HG03442 (cell line): ENCODE measurements around the gene SPAAR.
"Not testable (repeated sequence)": the region's sequence is repeated elsewhere in the genome, so short reads cannot be mapped to it uniquely, and the experiment has no call there.

Experiments used
- ATAC-seq: cut with Tn5 transposase; IDR thresholded peaks from one replicate; pipeline ENCODE4 v1.9.1; 2021; ENCODE audit warnings: mild to moderate bottlenecking, moderate library complexity; ENCODE audit not compliant: unreplicated experiment

SPAAR gene

GRCh38 chr9:35920051-35920620 lies 10.8 kb downstream of the SPAAR start:
- no peak for ATAC-seq

GRCh38 chr9:35923598-35923926 lies 14.3 kb downstream of the SPAAR start:
- ATAC-seq, result no peak

GRCh38 chr9:35923927-35924763 lies 14.9 kb downstream of the SPAAR start:
- no peak for ATAC-seq

GRCh38 chr9:35928591-35929452 lies 19.5 kb downstream of the SPAAR start:
- no peak for ATAC-seq

GRCh38 chr9:35929453-35929718 lies 20.1 kb downstream of the SPAAR start:
- ATAC-seq, result no peak

- no peak for ATAC-seq
Observed at GRCh38 chr9:35930521-35930920, 21.2 kb downstream of the SPAAR start.

DNA sequence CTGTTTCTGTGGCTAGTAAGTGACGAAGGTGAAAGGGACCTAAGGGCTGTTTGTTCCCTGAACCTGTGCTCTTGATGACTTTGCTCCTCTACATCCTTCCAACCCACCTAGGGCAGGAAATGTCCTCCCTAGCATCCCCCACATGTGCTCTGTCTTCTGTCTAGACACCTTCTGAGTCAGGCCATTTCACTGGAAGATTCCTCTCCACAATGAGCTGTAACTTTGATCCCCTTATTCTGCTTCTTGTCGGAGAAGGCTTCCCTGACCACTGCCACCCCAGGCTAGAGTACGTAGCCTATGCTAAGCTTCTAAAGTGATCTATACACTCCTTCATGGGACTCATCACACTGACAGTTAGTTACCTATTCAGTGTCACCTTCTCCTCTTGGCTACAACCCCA lies 21.7 kb downstream of the SPAAR start:
- no peak for ATAC-seq

GRCh38 chr9:35932735-35933134 lies 23.4 kb downstream of the SPAAR start:
- no peak for ATAC-seq

DNA sequence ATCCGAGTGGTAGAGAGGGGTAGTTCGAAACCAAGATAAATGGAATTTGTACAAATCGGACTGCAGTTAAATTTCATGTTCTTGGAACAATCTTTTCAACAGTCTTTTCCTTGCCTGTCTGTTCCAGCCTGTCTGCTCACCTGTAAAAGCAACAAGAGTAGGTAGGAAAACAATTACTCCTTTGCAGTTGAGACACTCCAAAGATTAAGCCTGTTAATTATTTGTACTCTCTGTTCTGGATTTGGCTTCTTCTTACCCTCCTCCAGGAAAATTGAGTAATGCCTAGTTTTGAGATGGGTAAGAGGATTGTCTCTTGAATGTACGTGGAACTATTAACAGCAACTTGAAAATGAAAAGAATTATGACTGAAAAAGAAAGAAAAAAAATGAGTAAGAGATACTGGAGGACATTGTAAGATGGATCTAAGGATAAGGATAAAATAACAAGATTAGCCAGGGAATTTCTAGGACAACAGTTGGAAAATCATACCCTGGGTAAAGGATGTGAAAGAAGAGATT lies 24.3 kb downstream of the SPAAR start:
- ATAC-seq, result no peak

DNA sequence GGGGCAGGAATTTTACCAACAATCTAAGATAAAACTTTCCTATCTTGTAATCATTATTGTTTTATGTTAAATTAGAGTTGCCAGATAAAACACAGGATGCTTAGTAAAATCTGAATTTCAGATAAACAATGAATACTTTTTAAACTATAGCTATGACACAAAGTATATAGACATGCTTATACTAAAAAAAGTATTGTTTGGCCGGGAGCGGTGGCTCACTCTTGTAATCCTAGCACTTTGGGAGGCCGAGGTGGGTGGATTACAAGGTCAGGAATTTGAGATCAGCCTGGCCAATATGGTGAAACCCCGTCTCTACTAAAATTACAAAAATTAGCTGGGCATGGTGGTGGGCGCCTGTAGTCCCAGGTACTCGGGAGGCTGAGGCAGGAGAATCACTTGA lies 24.8 kb downstream of the SPAAR start:
- not testable (repeated sequence) for ATAC-seq

DNA sequence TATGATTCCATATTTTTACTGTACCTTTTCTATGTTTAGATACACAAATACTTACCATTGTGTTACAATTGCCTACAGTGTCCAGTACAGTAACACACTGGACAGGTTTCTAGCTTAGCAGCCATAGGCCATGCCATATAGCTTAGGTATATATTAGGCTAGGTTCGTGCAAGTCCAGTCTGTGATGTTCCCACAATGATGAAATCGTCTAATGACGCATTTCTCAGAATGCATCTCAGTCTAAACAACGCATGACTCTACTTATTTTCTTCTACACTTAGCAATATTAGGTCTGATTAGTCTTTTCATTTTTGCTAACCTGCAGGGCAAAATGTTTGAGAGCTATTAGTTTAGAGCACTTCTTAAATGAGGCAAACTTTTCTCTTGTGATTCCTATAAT lies 26.0 kb downstream of the SPAAR start:
- ATAC-seq, result no peak

DNA sequence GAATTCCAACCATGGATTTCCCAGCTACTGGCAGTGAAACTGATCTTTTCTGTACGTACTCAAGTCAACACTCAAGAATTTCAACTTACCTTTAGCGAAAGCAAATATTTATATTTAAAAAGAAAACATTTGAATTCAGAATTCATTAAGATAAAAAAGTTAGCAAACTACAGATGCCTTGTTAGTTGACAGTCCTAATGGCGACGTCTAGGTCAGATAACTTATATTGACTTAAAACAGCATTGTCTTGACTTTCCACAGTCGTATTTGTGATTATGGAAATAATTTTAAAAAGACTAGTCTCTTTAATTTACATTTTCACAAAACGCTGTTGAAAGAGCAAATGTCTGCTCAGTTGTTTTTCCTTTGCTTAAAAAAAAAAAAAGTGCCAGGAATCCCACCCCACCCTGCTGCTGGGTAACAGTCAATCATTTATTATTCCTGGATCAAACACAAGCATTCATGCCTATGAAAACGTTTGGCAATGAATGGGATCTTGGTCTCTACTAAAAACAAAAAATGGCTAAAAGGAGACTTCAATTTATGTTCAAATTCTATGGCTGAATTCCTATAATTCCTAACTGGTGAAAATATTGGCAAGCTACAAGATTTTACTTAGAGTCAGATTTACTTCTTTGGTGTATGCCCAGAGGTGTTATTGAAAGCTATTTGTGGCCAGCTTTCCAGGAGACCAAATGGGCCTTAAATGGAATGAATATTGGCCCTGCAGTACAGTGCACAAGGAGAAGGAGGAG lies 26.6 kb downstream of the SPAAR start:
- ATAC-seq, result no peak

DNA sequence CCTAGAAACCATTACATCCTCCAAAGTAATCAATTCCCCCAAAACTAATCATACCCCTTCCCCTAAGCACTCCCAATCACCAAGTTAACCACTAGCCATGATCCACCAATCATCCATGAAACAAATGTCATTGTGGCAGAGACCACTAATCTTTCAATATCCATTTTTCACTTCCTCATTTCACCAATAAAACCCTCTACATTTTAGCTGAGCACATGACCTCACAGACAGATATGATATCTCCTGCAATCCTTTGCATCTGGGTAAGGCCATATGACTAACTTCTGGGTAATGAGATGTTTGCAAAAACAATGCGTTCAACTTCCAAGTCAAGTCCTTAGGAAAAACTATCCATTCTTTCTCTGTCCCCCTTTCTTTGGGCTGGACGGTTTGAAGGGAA lies 27.9 kb downstream of the SPAAR start:
- ATAC-seq, result no peak

- no peak for ATAC-seq
Observed at GRCh38 chr9:35938474-35939356, 29.4 kb downstream of the SPAAR start.

DNA sequence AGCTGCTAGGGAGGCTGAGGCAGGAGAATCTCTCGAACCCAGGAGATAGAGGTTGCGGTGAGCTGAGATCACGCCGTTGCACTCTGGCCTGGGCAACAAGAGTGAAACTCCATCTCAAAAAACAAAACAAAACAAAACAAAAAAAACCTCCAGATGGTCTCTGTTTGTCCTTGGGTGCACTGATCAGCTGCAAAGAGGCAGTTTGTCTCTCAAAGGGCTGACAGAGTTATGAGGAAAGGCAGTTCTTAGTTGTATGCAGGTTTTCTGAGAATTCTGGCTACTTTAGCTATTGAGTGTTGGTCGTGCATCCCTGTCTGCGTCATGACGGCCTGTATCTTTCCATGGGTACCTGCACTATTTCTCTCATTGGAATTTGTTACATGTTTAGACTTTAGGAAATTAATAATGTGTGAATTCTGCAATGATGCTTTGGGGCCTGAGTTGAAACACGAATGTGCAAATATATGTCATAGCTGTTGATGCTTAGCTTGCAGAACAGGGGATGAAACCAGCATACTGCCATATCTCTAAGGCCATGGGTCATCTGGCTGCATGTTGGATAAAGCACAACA lies 30.5 kb downstream of the SPAAR start:
- no peak for ATAC-seq

- no peak for ATAC-seq
Observed at GRCh38 chr9:35940458-35941407, 31.4 kb downstream of the SPAAR start.

DNA sequence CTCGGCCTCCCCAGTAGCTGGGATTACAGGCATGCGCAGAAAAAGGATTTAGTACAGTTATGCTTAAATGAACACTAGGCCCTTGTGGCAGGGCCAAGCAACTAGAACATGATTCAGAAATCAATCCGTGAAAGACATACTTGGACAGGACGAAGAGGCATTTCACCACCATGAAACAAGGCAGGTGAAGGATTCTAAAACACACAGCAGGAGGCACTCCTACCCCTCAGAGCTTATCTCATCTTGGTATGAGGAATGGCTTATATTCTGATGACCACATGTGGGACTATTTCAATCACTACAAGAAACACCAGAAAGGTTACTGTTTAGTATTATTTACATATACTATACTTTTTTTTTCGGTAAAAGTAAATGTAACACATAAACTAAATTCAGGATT lies 33.0 kb downstream of the SPAAR start:
- no peak for ATAC-seq

DNA sequence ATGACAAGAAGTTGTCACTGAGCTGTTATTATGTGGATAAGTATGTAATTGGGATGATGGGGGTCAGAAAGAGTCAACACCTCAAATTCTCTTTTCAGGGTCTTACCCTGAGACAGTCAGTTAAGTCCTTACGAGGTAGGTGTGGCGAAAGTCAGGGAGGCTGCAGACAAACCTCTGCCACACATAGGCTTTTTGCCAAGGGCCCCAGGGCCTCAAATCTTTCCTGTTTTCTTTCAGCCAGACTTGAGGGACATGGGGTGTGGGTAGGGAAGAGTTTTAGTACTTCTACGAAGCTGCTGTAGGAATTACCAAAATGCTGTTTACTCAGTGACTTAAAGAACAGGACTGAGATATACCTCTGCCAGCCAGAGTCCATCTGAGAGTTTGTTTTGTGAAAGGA lies 34.9 kb downstream of the SPAAR start:
- no peak for ATAC-seq

GRCh38 chr9:35944841-35945240 lies 35.6 kb downstream of the SPAAR start:
- no peak for ATAC-seq
